HG02885 (cell line): ENCODE measurements around the gene ABHD5.

ENCODE experiments used
- ATAC-seq: cut with Tn5 transposase; IDR thresholded peaks from one replicate; pipeline ENCODE4 v1.9.1; 2021; ENCODE audit warnings: mild to moderate bottlenecking; ENCODE audit not compliant: unreplicated experiment, poor library complexity

The ABHD5 gene

GRCh38 chr3:43684944-43685343, 5.8 kb upstream of the ABHD5 start:
- no peak for ATAC-seq

- ATAC-seq, result no peak
Observed at GRCh38 chr3:43685921-43686320, 4.8 kb upstream of the ABHD5 start.

GRCh38 chr3:43686333-43686699, 4.4 kb upstream of the ABHD5 start:
- ATAC-seq, result no peak

- ATAC-seq, result no peak
Observed at GRCh38 chr3:43686700-43687498, 3.8 kb upstream of the ABHD5 start.

- no peak for ATAC-seq
Observed at GRCh38 chr3:43687499-43687811, 3.3 kb upstream of the ABHD5 start.

GRCh38 chr3:43688245-43688650, 2.5 kb upstream of the ABHD5 start:
- ATAC-seq, result no peak

- ATAC-seq, result no peak
Observed at GRCh38 chr3:43689166-43689565, 1.6 kb upstream of the ABHD5 start.

- ATAC-seq, result no peak
Observed at GRCh38 chr3:43689766-43690399, 855 bp upstream of the ABHD5 start.

GRCh38 chr3:43691120-43691995, 620 bp downstream of the ABHD5 start:
- peak; percentile 33 for ATAC-seq

- ATAC-seq, result no peak
Observed at GRCh38 chr3:43692085-43692855, 1.5 kb downstream of the ABHD5 start.

- no peak for ATAC-seq
Observed at GRCh38 chr3:43692971-43693370, 2.2 kb downstream of the ABHD5 start.

- ATAC-seq, result no peak
Observed at GRCh38 chr3:43693594-43693993, 2.9 kb downstream of the ABHD5 start.

- ATAC-seq, result no peak
Observed at GRCh38 chr3:43695443-43695842, 4.7 kb downstream of the ABHD5 start.

GRCh38 chr3:43695863-43696262, 5.1 kb downstream of the ABHD5 start:
- ATAC-seq, result no peak

GRCh38 chr3:43696441-43696840, 5.7 kb downstream of the ABHD5 start:
- ATAC-seq, result no peak

GRCh38 chr3:43696881-43697280, 6.1 kb downstream of the ABHD5 start:
- no peak for ATAC-seq

- ATAC-seq, result peak; percentile 86
Observed at GRCh38 chr3:43699864-43700263, 9.1 kb downstream of the ABHD5 start.

- no peak for ATAC-seq
Observed at GRCh38 chr3:43704697-43705096, 14.0 kb downstream of the ABHD5 start.

- no peak for ATAC-seq
Observed at GRCh38 chr3:43706342-43706741, 15.6 kb downstream of the ABHD5 start.

GRCh38 chr3:43707266-43707665, 16.5 kb downstream of the ABHD5 start:
- no peak for ATAC-seq
